HUDEP-2 (cell line): ENCODE results near the gene ZNF365.
A peak's percentile ranks its signal among the peaks of the same experiment; 100 is the strongest.
"Not testable (repeated sequence)": the region's sequence is repeated elsewhere in the genome, so short reads cannot be mapped to it uniquely, and the experiment has no call there.

Experiments used
- DNase-seq, 76 experiments: peaks; one replicate each; lab custom pipeline; 2025; ENCODE audit not compliant: unreplicated experiment in 76 of 76; lab: John Stamatoyannopoulos, UW

Gene ZNF365

DNA sequence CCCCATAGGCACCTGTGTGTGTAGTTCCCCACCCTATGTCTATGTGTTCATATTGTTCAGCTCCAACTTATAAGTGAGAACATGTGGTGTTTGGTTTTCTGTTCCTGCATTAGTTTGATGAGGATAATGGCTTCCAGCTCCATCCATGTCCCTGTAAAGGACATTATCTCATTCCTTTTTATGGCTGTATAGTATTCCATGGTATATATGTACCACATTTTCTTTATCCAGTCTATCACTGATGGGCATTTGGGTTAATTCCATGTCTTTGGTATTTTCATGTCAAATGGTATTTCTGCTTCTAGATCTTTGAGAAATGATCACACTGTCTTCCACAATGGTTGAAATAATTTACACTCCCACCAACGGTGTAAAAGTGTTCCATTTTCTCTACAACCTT, 36.4 kb downstream of the ZNF365 start:
- DNase-seq: not testable (repeated sequence)

DNA sequence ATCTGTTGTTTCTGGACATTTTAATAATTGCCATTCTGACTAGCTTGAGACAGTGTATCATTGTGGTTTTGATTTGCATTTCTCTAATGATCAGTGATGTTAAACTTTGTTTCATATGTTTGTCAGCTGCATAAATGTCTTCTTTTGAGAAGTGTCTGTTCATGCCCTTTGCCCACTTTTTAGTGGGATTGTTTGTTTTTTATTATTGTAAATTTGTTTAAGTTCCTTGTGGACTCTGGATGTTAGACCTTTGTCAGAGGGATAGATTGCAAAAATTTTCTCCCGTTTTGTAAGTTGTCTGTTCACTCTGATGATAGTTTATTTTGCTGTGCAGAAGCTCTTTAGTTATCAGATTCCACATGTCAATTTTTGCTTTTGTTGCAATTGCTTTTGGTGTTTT, 36.8 kb downstream of the ZNF365 start:
- DNase-seq: not testable (repeated sequence)

DNA sequence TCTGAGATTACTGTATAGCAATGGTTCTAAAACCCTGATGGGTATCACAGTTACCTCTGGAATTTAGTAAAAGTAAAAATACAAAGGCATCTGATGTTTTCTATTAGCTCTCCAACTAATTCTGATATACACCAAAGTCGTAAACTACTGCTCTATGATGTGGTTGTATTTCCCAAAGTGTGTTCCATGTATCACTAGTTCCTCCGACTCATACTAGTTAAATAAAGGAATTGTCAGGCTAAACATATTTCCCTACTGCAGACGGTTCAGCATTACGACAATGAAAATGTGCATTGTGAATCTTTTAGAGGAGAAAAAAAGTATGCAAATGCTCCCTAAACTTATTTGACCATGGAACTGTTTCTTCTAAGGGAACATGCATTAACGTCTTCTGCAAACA, 38.9 kb downstream of the ZNF365 start:
- no peak for DNase-seq

DNA sequence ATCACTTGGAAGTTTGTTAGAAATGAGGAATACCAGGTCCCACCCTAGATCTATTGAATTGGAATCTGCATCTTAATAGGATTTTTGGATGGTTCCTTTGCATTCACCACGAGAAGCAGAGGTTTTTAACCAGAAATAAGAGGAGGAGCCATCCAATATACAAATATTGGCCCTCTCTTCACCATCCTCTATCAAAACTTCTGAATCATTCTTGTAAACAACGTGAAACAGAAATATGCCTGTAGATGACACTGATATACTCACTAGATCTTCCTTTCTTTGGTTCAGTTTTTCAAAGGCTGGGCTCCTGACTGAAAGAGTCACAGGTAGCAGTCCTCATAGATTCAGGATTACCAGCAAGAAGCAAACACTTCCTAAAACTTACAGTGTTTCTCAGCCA, 39.5 kb downstream of the ZNF365 start:
- DNase-seq: no peak

DNA sequence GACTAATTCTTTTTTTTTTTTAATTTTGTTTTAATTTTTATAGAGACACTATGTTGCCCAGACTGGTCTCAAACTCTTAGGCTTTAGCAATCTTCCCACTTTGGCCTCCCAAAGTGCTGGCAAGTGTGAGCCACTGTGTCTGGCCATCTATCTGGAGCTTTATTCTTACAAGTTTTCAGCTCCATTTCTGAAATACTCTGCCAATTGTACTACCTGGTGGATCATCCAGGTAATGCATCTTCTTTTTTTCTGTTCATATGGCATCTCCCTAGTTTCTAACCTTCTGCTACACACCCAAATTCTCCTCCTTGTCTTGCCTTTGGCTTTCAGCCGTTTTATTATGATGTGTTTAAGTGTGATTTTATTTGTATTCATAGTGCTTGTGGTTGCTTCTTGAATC, 40.2 kb downstream of the ZNF365 start:
- DNase-seq: peak in 1 of 76 experiments; percentile 10

DNA sequence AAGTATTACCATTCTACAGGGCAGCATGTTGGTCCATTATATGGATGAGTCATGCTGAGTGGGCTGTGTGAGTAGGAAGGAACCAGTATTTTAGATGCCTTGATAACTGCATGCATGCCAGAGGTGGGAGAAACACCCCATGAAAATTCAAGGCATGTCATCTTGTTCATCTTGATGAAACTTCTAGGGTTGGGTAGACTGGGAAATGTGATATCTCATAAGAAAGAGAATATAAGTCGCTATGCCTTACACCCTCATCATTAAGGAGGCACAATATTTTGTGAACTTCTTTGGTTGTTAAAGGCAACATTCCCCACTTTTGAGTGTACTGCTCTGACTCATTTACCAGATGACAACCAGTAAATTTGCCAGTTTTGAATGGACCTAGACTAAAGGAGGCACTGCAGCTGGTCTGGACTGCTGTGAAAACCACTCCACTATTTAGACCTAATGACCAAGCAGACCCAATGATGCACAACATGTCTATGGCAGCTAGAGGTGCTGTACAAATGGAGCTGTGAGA, 48.0 kb downstream of the ZNF365 start:
- peak in 1 of 76 experiments; percentile 30 for DNase-seq

DNA sequence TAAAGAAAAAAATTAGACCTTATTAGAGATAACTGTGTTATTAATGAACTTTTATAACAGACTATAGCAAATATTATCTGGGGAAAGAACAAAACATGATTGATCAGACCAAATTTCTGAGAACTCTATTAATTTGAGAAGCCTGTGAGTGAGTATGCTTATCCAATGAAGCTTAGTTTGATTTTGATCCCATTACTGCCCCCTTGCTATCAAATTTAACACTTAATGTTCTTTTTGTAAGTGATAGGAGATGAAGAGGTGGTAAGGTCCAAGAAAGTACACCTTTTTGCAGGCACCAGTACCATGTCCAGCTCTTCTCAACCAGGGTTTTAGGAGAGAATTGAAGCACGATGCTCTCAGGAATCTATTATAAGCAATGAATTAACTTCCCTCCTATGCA, 49.9 kb downstream of the ZNF365 start:
- no peak for DNase-seq

DNA sequence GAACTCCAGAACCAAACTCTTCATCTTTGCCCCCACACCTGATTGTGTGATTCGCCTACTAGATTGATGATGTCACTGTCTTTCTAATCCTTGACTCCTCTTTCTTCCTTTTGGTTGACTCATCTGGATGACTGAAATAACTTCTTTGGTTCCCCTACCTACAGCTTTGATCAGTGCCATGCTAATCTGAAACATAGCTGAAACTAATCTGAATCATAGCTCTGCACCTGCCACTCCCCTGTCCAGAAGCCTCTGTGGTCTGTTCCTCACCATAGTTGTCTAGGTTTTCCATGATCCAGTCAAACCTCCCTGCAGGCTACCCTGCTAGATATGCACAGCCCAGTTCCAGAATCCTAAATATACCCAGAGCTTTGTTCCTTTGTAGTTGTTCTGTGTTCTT, 51.9 kb downstream of the ZNF365 start:
- DNase-seq: no peak

DNA sequence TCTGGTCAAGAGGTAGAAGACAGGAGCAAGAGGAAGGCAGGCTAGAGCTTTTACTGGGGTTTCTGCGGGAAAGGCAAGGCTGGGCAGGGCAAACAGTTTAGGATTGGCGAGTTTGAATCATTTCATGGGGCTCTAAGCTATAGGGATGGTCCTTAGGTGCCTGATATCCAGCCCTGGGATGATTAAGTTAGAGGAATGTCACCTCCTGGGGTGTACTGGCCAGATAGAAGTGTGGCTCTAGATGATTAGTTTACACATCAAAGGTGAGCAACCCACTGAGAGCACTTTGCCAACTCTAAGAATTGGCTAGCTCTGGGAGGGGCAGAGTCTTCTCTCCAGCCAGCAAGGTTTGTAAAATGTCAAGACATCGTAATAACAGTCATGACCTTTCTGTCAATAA, 52.4 kb downstream of the ZNF365 start:
- DNase-seq: no peak

DNA sequence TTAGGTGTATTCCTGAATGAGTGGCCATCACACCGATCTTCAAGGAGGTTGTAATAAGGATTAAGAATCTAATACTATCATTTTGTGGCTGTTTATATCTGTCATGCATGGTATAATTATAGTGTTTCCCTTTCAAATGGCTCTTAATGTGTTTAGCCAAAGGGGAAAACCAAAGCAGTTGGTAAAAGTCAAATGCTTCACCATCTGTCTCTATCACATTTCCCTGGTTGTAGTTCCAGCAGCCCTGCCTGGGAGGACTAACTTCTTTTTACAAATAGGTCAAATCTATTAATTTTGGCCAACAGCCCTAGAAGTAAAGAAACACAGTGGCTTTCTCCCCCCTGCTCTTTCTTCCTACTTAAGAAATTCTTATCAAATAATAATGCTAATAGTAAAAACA, 56.7 kb downstream of the ZNF365 start:
- no peak for DNase-seq

DNA sequence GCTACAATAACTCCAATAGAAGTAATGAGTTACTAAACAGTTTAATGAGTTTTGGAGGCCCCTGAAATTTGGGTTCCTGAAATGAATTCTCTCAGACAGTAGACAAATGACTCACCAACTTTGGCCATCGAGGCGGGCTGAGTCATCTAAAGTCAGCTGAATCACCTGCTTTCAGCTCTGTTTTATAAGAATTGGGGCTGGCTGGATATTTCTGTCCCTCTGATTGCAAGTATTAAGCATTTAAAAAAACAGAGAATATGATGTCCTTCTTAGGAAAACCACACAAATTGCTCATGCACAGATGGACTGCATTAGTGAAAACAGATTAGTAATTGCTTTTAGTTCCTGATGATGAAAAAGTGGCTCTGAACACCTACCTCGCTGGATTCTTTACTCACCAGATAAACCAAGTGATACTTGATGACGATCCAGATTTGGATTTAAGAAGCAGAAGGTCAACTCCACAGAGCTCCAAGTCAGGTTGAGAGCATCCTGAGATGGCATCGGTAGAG, 59.1 kb downstream of the ZNF365 start:
- peak in 5 of 76 experiments; percentile 6 to 25 (median 8) for DNase-seq

DNA sequence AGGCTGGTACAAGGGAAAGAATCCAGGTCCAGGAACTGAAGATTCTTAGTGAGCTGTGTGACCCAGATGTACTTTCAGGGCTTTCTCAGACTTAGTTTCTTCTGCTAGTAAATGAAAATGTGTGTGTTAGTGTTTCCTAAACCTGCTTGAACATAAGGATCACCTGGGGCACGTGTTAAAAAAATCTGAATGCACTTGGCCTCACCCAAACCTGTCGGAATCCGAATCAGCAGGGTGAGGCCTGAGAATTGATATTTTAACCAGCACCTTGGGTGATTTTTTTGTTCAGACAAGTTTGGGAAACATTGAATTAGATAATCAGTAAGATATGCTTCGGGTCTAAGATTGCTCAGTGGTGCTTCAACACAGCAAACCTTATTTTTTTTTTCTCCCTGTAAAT, 59.7 kb downstream of the ZNF365 start:
- DNase-seq: no peak

DNA sequence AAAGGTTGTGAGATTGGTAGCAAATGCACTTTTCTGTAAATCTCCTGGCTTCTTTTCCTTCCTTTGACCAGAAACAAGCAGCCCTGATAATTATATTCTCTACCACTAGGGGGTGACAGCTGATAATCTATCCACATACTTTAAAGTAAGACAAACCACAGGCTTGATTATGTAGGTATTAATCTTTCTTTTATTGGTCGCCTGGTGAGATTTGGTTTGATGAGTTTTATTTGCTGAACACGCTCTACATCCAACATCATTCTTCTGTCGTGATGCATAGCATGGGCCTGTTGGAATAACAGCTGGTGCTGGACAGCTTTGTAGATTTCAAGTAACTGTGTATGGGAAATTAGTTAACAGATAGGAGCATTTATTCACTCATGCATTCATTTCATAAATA, 63.5 kb downstream of the ZNF365 start:
- peak in 23 of 76 experiments; percentile 3 to 65 (median 26) for DNase-seq

DNA sequence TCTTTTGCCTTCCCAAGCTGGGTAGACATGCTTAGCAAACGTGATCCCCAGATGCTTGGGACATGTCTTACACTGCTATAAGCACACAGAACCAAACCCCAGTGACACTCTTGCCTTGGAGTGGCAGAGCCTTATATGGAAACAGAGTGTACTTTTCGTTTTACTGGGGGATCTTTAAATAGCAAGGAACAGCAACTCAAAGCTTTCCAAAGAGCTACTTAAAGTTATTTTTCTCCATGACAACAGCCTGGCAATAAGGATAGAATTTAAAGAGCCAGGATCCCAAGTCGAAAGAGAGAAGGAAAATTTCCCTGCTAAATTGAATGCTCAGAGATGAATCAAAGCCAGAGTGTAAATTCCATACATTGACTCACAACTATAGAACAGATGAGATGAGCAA, 67.8 kb downstream of the ZNF365 start:
- no peak for DNase-seq

DNA sequence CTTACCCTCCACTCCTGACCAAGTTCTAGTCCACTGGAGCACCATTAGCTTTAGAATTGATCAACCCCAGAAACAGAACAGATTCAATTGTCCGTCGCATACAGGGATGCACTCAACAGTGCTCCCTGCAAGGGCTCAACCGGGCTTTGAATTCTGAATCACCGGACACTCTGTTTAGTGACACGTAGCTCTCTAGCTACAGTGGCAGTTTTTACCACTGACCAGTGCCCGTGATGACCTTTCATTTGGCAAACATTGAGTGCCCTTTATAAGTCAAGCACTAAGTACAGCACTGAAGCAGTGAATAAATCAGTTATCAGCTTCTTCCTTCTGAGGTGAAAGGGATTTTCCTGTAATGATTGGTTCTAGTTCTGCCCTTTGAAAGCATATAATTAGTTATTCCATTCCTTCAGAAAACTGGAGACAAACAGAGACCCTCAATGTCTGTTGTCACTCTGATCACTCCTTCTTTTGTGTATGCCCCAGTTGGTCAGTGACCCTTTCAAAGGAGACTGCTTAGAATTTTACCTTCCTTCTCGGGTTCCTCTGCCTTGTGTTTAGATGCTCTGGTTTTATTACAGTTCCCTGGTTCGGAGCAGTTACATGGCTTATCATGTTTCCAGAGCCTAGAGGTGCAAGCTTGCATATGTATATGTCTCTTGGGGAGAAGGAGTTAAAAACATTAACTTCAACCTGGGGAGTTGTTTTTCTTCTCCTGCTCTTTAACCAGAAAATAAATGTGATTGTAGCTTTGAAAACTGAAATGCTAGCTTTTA, 68.9 kb downstream of the ZNF365 start:
- no peak for DNase-seq

DNA sequence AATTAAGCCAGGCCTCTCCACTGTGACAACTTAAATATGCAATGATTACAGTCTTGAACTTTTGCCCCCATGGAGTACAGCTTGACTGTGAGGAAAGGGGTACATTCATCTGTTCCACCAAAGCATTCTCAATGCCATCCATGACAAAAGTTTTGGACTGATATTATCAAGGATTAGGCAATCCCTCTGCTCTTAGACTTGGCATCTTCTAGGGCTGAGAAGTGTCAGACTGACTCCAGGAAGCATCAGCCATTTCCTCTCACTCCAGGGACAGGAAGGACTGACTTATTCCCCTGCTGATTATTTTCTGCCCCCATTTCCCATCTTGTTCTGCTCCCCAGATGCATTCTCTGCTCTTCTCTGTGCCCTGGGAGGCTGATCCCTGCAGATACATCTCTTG, 69.7 kb downstream of the ZNF365 start:
- no peak for DNase-seq

DNA sequence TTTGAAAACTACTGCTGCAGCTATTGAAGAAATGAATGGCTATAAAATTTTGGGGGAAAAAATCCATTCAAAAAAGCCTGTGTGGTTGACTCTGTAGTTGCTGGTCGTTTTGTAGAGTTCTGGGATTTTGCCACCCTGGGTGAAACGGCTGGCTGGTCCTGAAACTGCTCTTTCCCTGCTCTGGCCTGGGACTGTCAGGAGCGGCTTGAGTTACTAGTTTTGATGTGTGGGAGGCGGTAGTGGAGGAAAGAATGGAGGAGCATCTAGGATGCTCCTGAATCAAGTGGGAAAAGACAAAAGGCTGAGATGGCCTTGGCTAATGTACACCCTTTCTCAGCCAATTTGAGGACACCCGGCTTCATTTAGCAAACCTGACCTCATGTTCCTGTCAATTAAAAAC, 72.5 kb downstream of the ZNF365 start:
- DNase-seq: no peak

DNA sequence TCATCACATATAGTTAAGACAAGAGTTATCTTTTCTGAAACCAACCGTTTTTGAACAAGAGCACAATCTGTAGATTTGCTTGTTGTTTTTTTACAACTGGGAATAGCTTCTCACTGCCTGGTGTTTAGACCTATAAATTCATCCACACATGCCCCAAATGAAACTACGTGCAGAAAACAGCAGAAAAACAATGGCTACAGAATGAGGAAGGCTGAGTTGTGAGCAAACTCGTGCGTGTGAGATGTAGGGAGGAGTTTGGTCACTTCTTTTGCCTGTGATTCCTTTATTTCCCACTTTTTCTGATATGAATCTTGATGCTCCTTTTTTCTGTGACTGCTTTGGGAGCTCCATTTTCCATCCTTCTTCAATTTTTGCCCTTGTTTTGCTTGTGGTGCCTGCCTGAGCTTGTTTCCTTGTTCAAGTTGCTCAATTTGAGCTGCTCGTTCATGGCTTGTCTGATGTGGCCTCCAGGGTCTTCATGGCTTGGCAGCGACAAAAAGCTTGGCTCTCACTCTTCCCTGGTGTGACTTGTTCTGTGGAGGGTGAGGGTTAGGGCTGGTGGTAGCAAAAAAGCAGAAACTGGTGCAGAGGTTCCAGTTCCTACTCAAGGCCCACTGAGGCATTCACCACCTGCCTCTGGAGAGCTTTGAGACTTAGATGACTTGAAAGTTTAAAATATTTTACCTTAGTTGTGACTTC, 76.9 kb downstream of the ZNF365 start:
- DNase-seq: no peak

DNA sequence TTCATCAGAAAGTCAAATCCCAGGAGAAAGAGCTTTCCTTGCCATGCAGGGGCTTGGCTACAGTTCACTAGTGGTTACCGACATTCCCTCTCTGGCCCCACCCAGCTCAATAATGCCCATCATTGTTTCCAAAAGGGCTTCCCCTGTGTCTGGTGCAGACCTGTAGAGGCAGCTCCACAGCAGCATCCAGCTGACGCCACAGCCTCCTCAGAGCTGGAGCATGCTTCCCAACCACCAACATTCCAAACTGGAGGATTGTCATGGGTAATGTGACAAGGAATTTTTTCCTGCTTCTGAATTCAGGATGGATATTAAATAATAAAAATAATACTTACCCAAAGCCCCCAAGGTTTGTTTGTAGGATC, 77.4 kb downstream of the ZNF365 start:
- DNase-seq: no peak
